Bronchial epithelial cell (primary cell): Measurements from ENCODE around the gene PICALM. TPM values are rescaled to one million over a fixed set of nuclear protein-coding genes. Genes with fewer than 3 reads are reported as not detected.

Source experiments
- DNase-seq: peaks from one replicate; pipeline ENCODE4 v3.0.0-alpha.2; 2010; ENCODE audit warnings: low read depth
- FAIRE-seq: peaks from 2 replicates; lab custom pipeline; 2011; peaks lifted over from hg19 to GRCh38; lab: Jason Lieb, UNC
- H3K27me3 ChIP-seq: 2 replicates; pipeline ENCODE4 v1.5.1; 2011; ENCODE audit warnings: low read length; ENCODE audit not compliant: control insufficient read depth, insufficient read depth
- H3K36me3 ChIP-seq: 2 replicates; pipeline ENCODE4 v1.5.1; 2011; ENCODE audit warnings: low read length; ENCODE audit not compliant: control insufficient read depth, insufficient read depth
- H3K4me3 ChIP-seq: 2 replicates; pipeline ENCODE4 v1.5.1; 2011; ENCODE audit warnings: mild to moderate bottlenecking, low read depth, low read length, control low read depth
- total RNA-seq: library from RNA; depleted of rRNA; stranded (reverse); fragments of >200 nt; gene quantifications from 2 replicates; pipeline ENCODE4 v1.2.1, GENCODE V29; 2014
- TF ChIP-seq, protein P1 (sequence below): IDR thresholded peaks from 2 replicates; pipeline ENCODE4 v1.5.1; 2011; ENCODE audit warnings: mild to moderate bottlenecking, moderate library complexity, low read length, control low read depth, inconsistent platforms; ENCODE audit not compliant: insufficient read depth, severe bottlenecking

PICALM gene
- total RNA-seq, 1 donor from 2014 or later = 203 TPM

DNA sequence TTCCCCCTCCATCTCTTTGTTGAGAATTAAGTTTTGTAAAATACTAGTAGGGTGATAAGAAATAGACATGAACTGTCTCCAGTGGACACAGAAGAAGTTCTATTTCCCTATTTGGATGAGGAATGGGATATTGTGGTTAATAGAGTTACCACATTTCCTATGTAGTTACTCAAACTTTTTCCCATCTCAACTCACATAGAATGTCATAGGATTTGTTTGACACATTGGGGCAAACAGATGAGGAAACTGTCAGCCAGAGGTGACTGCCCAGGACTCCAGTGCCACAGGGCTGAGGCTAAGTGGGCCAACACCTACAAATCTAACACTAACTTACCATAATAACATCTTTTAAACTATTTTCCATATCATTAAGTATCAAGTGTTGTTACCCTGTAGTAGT, 155.4 kb downstream of the PICALM start:
- Histone ChIP-seq H3K36me3 (no peaks in the 10 kb centered on the region), H3K4me3 (no peak overlapping the region), H3K27me3 (no peaks in the 10 kb centered on the region)
- TF ChIP-seq, protein P1, sequence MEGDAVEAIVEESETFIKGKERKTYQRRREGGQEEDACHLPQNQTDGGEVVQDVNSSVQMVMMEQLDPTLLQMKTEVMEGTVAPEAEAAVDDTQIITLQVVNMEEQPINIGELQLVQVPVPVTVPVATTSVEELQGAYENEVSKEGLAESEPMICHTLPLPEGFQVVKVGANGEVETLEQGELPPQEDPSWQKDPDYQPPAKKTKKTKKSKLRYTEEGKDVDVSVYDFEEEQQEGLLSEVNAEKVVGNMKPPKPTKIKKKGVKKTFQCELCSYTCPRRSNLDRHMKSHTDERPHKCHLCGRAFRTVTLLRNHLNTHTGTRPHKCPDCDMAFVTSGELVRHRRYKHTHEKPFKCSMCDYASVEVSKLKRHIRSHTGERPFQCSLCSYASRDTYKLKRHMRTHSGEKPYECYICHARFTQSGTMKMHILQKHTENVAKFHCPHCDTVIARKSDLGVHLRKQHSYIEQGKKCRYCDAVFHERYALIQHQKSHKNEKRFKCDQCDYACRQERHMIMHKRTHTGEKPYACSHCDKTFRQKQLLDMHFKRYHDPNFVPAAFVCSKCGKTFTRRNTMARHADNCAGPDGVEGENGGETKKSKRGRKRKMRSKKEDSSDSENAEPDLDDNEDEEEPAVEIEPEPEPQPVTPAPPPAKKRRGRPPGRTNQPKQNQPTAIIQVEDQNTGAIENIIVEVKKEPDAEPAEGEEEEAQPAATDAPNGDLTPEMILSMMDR = no peak
- FAIRE-seq (no peak), DNase-seq (no peak)

DNA sequence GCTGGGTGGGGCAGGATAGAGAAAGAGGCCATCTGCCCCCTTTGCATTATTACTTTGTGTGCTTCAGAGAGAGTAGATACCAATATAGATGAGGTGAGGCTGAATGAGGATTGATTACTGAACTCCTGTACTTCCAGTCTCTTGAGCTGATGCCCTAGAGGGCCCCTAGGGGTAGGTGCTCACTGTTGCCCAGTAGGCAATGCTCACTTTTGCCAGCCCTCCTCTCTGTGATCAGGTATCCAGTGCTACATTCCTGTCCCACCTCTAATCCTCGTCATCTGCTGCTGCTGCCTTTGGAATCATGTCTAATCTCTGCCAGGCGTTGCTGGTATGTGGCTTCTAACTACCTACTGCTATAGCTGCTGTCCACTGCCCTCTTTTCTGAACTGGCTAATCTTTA, 156.5 kb downstream of the PICALM start:
- FAIRE-seq (no peak), DNase-seq (no peak)
- no peaks in the 10 kb centered on the region for H3K36me3 ChIP-seq
- TF ChIP-seq, protein P1 = no peak
- H3K27me3 ChIP-seq = no peaks in the 10 kb centered on the region
- H3K4me3 ChIP-seq = no peak overlapping the region

Other genes starting within 250 kb of the PICALM start
- gene CCDC83, start 213.7 kb downstream of the PICALM start, total RNA-seq = not detected in 2 replicates
- gene EED, start 175.7 kb upstream of the PICALM start, total RNA-seq = 13.7 and 14.1 TPM in 2 replicates
- gene HIKESHI, start 233.2 kb upstream of the PICALM start, total RNA-seq = 48.2 and 63.1 TPM in 2 replicates